GM20000 (cell line): ENCODE data around the gene SGTA.
A peak's percentile ranks its signal among the peaks of the same experiment; 100 is the strongest.

Experiments used
- DNase-seq: peaks from one replicate; pipeline ENCODE4 v3.0.0; 2012; ENCODE audit warnings: low spot score
- TF ChIP-seq, protein P1 (sequence below): IDR thresholded peaks from 2 replicates; pipeline ENCODE4 v1.5.1; 2012; ENCODE audit warnings: mild to moderate bottlenecking, control low read depth; ENCODE audit errors: extremely low read depth, missing control alignments

SGTA gene

GRCh38 chr19:2803486-2804155, 20.5 kb upstream of the SGTA start:
- no peak for DNase-seq
- TF ChIP-seq, protein P1, sequence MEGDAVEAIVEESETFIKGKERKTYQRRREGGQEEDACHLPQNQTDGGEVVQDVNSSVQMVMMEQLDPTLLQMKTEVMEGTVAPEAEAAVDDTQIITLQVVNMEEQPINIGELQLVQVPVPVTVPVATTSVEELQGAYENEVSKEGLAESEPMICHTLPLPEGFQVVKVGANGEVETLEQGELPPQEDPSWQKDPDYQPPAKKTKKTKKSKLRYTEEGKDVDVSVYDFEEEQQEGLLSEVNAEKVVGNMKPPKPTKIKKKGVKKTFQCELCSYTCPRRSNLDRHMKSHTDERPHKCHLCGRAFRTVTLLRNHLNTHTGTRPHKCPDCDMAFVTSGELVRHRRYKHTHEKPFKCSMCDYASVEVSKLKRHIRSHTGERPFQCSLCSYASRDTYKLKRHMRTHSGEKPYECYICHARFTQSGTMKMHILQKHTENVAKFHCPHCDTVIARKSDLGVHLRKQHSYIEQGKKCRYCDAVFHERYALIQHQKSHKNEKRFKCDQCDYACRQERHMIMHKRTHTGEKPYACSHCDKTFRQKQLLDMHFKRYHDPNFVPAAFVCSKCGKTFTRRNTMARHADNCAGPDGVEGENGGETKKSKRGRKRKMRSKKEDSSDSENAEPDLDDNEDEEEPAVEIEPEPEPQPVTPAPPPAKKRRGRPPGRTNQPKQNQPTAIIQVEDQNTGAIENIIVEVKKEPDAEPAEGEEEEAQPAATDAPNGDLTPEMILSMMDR: no peak

- no peak for DNase-seq
- TF ChIP-seq, protein P1: no peak
Measured at GRCh38 chr19:2802826-2803225, 19.8 kb upstream of the SGTA start.

DNA sequence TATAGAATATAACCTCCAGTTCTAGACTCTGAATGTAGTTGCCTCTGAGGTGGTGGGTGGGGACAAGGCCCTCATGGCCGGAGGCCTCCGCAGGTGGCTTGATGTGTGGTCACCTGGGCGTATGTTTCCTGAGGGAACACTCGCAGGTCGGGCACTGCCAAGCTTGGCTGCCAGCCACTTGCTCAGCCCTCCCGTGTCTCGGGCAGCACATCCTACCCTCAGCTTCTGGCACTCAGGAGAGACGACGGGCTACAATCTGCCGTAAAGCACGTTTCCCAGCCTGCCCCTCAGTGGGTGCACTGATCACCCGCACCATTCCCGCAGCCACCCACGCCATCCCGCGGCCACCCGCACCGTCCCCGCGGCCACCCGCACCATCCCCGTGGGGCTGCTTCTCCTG, 17.4 kb upstream of the SGTA start:
- TF ChIP-seq, protein P1: no peak
- DNase-seq: peak; percentile 34

- no peak for DNase-seq
- TF ChIP-seq, protein P1: no peak
Measured at GRCh38 chr19:2799273-2800020, 16.4 kb upstream of the SGTA start.

GRCh38 chr19:2798733-2799132, 15.7 kb upstream of the SGTA start:
- TF ChIP-seq, protein P1: no peak
- DNase-seq: no peak

DNA sequence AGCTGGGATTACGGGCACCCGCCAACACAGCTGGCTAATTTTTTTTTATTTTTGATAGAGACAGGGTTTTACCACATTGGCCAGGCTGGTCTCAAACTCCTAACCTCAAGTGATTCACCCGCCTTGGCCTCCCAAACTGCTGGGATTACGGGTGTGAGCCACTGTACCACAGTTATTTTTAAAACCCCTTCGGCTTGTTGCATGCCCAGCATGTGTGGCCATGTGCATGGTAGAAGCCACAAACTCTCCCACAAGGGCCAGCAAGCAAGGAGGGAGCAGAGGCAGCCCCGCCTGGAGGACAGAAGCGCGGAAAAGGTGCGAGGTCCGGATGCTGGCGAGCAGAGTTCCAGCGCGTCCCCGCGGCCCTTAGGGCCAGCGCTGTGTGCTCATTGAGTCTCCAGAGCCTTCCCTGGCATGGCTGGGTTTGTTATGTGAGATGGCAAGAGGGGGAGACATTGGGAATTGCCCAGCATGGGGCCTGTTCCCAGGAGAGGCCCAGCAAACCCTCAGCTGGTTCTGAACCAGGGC, 15.1 kb upstream of the SGTA start:
- TF ChIP-seq, protein P1: no peak

GRCh38 chr19:2797280-2797679, 14.2 kb upstream of the SGTA start:
- TF ChIP-seq, protein P1: no peak
- DNase-seq: no peak

More for the DNA sequence above, 15.1 kb upstream of the SGTA start:
- DNase-seq: no peak
